ENCODE results near the gene NOTCH2. TPM values are rescaled to one million over a fixed set of nuclear protein-coding genes. Genes with fewer than 3 reads are reported as not detected.

The NOTCH2 gene
- polyA plus RNA-seq, 3 donors = 142 to 169 (median 168) TPM

- no peak for DNase-seq (ENCODE audit: extremely low read depth in 1 of 11, low read depth in 9 of 11, low spot score in 4 of 11)
These were observed 109.9 kb downstream of the NOTCH2 start for GRCh38 chr1:119959268-119960220.

- no peak for DNase-seq (ENCODE audit: extremely low read depth in 1 of 11, low read depth in 9 of 11, low spot score in 4 of 11)
These were observed 111.2 kb downstream of the NOTCH2 start for GRCh38 chr1:119958223-119958622.

- DNase-seq (ENCODE audit: extremely low read depth in 1 of 11, low read depth in 9 of 11, low spot score in 4 of 11) = no peak
These were observed 113.2 kb downstream of the NOTCH2 start for GRCh38 chr1:119956306-119956705.

GRCh38 chr1:119954476-119955422 is 114.7 kb downstream of the NOTCH2 start:
- no peak for DNase-seq (ENCODE audit: extremely low read depth in 1 of 11, low read depth in 9 of 11, low spot score in 4 of 11)

- DNase-seq (ENCODE audit: extremely low read depth in 1 of 11, low read depth in 9 of 11, low spot score in 4 of 11) = no peak
These were observed 116.0 kb downstream of the NOTCH2 start for GRCh38 chr1:119953266-119953998.

- no peak for DNase-seq (ENCODE audit: extremely low read depth in 1 of 11, low read depth in 9 of 11, low spot score in 4 of 11)
These were observed 117.0 kb downstream of the NOTCH2 start for GRCh38 chr1:119952496-119952895.

- peak; percentile 35 to 75 (median 57) for DNase-seq (ENCODE audit: extremely low read depth in 1 of 11, low read depth in 9 of 11, low spot score in 4 of 11)
These were observed 120.9 kb downstream of the NOTCH2 start for GRCh38 chr1:119948342-119949214.

- no peak for DNase-seq (ENCODE audit: extremely low read depth in 1 of 11, low read depth in 9 of 11, low spot score in 4 of 11)
These were observed 122.0 kb downstream of the NOTCH2 start for GRCh38 chr1:119947468-119947867.

- DNase-seq (ENCODE audit: extremely low read depth in 1 of 11, low read depth in 9 of 11, low spot score in 4 of 11) = no peak
These were observed 122.7 kb downstream of the NOTCH2 start for GRCh38 chr1:119946724-119947123.

GRCh38 chr1:119943216-119943615 is 126.2 kb downstream of the NOTCH2 start:
- DNase-seq (ENCODE audit: extremely low read depth in 1 of 11, low read depth in 9 of 11, low spot score in 4 of 11) = no peak

- DNase-seq (ENCODE audit: extremely low read depth in 1 of 11, low read depth in 9 of 11, low spot score in 4 of 11) = no peak
These were observed 128.1 kb downstream of the NOTCH2 start for GRCh38 chr1:119941392-119941791.

GRCh38 chr1:119940697-119941096 is 128.8 kb downstream of the NOTCH2 start:
- no peak for DNase-seq (ENCODE audit: extremely low read depth in 1 of 11, low read depth in 9 of 11, low spot score in 4 of 11)

GRCh38 chr1:119937198-119937597 is 132.3 kb downstream of the NOTCH2 start:
- no peak for DNase-seq (ENCODE audit: extremely low read depth in 1 of 11, low read depth in 9 of 11, low spot score in 4 of 11)

- no peak for DNase-seq (ENCODE audit: extremely low read depth in 1 of 11, low read depth in 9 of 11, low spot score in 4 of 11)
These were observed 133.5 kb downstream of the NOTCH2 start for GRCh38 chr1:119935915-119936314.

- no peak for DNase-seq (ENCODE audit: extremely low read depth in 1 of 11, low read depth in 9 of 11, low spot score in 4 of 11)
These were observed 134.1 kb downstream of the NOTCH2 start for GRCh38 chr1:119935373-119935772.

- DNase-seq (ENCODE audit: extremely low read depth in 1 of 11, low read depth in 9 of 11, low spot score in 4 of 11) = no peak
These were observed 136.1 kb downstream of the NOTCH2 start for GRCh38 chr1:119933397-119933796.

- DNase-seq (ENCODE audit: extremely low read depth in 1 of 11, low read depth in 9 of 11, low spot score in 4 of 11) = no peak
These were observed 139.7 kb downstream of the NOTCH2 start for GRCh38 chr1:119929643-119930315.

- no peak for DNase-seq (ENCODE audit: extremely low read depth in 1 of 11, low read depth in 9 of 11, low spot score in 4 of 11)
These were observed 142.9 kb downstream of the NOTCH2 start for GRCh38 chr1:119926553-119926952.
